B cell (primary cell): Measurements from ENCODE around the gene TEC.

Experiments used
- EZH2 ChIP-seq: IDR thresholded peaks from 2 replicates; pipeline ENCODE4 v1.6.1; 2012; ENCODE audit warnings: borderline replicate concordance, low read depth, mild to moderate bottlenecking, moderate library complexity, low read length; ENCODE audit not compliant: insufficient read depth, poor library complexity, severe bottlenecking
- TF ChIP-seq, protein P1 (sequence below): fragments of 200-600 bp; IDR thresholded peaks from one replicate; pipeline ENCODE4 v1.8.0; 2022; ENCODE audit warnings: antibody characterized with exemption, mild to moderate bottlenecking

DNA sequence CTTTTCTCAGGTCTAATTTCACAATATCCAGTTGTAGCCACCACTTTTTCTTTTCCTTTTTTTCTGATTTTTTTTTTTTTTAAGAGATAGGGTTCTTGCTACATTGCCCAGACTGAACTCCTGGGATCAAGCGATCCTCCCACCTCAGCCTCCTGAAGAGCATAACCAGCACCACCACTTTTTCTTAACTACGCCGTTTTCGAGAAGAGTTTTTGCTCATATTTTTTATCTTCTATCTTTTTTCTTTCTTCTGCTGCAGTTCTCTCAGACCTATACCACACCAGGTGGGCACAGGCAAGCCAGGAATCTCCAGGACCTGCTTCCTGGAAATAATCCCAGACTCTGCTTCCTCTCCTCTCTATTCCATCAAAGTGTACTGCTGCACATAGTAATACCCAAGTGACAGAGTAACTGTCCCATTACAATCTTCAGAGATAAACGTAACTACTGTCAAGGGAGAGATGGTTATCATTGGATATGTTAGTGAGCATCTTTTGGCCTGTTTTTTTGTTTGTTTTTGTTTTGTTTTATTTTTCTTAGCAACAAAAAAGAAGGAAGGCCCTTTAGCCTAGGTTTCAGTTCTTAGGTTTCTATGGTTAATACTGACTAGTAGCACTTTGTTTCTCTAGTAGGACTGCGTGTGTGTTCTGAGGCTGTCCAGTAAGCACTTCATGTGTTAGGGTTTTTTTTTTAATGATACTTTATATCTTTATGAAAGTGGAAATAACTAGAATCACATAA is 76.4 kb downstream of the TEC start:
- TF ChIP-seq, protein P1, sequence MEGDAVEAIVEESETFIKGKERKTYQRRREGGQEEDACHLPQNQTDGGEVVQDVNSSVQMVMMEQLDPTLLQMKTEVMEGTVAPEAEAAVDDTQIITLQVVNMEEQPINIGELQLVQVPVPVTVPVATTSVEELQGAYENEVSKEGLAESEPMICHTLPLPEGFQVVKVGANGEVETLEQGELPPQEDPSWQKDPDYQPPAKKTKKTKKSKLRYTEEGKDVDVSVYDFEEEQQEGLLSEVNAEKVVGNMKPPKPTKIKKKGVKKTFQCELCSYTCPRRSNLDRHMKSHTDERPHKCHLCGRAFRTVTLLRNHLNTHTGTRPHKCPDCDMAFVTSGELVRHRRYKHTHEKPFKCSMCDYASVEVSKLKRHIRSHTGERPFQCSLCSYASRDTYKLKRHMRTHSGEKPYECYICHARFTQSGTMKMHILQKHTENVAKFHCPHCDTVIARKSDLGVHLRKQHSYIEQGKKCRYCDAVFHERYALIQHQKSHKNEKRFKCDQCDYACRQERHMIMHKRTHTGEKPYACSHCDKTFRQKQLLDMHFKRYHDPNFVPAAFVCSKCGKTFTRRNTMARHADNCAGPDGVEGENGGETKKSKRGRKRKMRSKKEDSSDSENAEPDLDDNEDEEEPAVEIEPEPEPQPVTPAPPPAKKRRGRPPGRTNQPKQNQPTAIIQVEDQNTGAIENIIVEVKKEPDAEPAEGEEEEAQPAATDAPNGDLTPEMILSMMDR: no peak
- no peak for TF ChIP-seq EZH2
